Esophagus muscularis mucosa (tissue), 3 donors: ENCODE results near the gene RICTOR.

ENCODE experiments used
- EP300 ChIP-seq: sonication (generic); formaldehyde crosslinking; IDR thresholded peaks from one replicate; pipeline ENCODE4 v1.6.1; 2017; ENCODE audit warnings: antibody characterized with exemption
- TF ChIP-seq, protein P1 (sequence below), 3 experiments: fragments of 200-600 bp in 2 of 3; fragments of 450-650 bp in 1 of 3; sonication (generic) in 2 of 3; IDR thresholded peaks; one replicate each; pipeline ENCODE4 v1.5.1; 2017 to 2019; ENCODE audit warnings: antibody characterized with exemption in 3 of 3, mild to moderate bottlenecking in 2 of 3, moderate library complexity in 1 of 3

DNA sequence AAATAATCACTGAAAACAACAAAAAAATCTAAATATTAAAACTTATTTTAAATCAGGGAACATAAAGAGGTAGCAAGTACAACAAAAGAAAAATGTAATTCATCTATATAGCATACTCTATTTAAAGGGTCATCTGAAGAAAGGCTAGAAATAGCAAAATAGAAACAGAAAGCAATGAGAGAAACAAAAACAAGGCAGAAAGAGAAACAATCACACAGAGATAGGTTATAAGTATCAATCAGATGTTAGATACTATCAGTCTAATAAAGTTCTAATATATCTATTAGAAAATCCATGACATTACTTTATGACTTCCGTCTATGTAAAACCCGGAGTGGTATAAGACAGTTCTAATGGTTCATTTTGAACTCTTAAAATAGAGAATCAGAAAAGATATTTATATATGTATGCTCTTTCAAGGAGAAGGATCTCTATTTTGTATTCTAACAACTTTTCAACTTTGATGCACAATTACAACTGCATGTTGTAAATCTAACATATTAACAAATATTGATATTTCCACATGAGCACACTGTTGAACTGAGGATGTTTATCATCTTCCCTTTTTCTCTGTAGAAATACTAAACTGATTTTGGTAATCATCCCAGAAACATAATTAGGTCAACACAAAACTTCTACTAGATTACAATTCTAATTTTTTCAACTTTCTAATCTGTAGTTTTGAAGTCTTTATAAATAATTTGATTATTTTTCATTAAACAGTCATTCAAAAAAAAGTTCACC, 15.8 kb downstream of the RICTOR start:
- TF ChIP-seq, protein P1, sequence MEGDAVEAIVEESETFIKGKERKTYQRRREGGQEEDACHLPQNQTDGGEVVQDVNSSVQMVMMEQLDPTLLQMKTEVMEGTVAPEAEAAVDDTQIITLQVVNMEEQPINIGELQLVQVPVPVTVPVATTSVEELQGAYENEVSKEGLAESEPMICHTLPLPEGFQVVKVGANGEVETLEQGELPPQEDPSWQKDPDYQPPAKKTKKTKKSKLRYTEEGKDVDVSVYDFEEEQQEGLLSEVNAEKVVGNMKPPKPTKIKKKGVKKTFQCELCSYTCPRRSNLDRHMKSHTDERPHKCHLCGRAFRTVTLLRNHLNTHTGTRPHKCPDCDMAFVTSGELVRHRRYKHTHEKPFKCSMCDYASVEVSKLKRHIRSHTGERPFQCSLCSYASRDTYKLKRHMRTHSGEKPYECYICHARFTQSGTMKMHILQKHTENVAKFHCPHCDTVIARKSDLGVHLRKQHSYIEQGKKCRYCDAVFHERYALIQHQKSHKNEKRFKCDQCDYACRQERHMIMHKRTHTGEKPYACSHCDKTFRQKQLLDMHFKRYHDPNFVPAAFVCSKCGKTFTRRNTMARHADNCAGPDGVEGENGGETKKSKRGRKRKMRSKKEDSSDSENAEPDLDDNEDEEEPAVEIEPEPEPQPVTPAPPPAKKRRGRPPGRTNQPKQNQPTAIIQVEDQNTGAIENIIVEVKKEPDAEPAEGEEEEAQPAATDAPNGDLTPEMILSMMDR (IDR thresholded peaks at IDR 0.05), result no peak
- no peak for TF ChIP-seq EP300
